Measurements from ENCODE around the gene MLN.

The MLN gene

DNA sequence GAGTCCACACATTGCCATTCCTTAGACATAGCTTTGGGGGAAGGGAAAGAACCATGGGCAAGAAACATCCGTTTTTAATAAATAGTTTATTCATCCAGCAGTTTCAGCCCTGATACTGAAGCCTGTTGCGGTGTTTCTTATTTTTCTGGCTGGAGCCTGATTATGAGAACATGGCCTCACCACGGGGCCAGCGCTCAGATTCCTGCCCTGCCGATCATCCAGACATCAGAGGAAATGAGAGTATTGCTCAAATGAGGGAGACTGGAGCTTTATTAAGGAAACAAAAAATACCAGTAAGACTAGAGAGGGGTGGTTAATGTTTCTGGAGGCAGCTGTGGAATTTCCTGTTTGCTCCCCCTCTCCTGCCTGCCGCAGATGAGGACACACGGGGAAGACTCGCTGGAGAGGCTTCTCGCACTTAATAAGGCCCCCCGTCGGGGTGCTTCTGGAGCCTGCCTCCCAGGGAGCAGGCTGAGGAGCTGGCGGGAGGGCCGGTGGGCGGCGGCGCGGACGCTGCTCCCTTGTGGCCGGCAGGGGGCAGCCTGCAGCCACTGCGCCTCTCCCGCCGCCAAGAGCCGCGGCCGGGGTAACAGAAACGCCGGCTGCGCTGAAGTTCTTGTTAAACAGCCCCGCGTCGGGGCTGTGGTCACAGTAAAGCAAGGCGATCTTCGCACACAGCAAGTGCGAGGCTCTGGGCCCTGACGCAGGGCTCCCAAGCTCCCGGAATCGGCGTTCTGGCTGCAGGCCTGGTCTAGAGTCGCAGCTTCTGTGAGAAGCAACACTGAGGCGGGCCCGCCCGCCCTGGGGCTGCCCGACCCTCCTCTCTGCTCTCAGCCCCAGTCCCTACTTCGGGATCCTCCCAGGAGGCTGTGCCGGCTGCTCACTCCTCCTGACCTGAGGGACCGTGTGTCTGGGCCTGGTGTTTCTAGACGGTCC, 32.4 kb downstream of the MLN start:
- DNase-seq (ENCODE audit: low read depth in 3 of 3) = peak; percentile 21 to 53 (median 25)

DNA sequence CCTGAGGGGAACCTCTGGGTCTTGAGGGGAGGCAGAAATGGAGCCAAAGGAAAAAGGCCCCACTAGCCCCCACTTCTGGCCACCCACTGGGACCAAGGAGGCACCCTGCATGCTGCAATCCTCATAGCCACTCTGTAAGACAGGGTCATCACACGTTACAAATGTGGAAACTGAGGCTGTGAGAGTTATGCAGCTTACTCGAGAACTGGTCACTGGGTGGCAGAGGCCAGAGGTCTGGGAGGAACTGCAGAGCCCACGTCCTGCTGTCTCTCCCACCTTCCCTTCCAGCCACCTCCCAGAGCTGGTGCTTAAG, 33.0 kb downstream of the MLN start:
- DNase-seq (ENCODE audit: low read depth in 3 of 3) = no peak

DNA sequence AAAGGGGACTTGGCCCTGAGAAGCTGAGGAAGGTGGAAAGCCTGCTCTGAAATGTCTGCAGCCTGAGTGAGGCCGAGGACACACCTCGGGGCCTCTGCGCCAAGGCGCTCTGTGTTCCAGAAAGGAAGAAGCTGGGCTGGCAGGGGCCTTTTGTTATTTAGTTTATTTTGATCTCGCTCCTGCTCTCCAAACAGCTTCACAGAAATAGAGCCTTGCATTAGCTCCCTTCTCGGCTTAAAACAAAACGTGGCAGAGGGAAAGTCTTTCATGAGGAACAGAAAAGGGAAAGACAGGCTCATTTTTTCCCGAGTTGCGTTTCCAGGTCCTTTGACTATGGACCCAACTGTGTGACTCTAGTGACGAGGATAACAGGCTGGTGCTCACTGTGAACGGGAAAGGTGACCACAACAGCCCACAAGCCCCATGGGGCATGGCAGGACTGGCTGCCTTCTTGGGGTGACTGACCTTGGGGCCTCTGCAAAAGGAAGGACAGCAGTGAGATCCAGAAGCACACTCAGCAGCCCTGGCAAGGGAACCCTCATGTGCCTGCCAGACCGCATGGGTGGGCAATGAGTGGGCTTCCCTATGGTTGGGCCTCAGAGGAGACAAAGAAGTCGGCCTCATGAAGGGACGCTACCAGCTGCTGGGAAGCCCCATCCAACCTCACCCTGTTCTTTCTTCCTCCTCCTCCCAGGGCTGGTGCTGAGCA, 33.5 kb downstream of the MLN start:
- no peak for DNase-seq (ENCODE audit: low read depth in 3 of 3)

DNA sequence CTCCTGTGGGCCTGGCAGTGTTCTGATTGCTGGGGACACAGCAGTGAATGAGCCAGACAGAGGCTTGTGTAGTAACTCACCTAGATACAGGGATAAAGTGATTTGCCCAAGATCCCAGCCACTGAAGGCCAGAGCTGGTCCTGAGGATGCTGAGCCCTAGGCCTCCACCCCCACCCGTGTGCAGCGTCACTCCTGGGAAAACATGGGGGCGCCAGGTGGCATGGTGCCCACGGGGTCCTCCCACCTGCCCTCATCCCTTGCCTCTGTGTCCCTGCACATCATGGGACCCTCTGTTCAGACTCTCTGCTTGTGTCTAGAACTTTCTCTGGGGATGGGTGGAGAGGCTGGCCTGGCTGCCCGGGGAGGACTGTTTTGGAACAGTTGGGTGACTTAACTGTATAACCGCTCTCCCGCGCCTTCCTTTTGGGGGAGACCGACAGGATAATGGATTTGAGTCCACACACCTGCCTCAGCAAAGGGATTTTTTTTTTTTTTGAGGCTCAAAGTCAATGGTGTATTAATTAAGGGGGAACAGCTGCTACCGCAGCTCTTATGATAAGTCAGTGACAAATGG, 34.5 kb downstream of the MLN start:
- DNase-seq (ENCODE audit: low read depth in 3 of 3) = no peak

DNA sequence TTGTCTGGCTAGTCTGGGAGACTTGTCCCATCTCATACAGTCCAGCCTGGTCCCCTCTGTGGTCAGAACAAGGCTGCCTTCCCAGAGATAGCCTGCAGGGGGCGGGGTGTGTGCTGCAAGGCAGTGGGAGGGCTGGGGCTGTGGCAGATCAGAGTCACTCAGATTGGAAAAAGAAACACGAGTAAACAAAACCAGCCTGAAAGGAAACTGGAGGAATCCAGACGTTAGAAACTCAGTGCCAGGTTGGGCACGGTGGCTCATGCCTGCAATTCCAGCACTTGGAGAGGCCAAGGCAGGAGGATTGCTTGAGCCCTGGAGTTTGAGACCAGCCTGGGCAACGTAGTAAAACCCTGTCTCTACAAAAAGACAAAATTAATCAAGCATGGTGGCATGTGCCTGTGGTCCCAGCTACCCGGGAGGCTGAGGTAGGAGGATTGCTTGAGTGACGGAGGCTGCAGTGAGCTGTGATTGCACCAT, 35.1 kb downstream of the MLN start:
- DNase-seq (ENCODE audit: low read depth in 3 of 3) = peak; percentile 41 to 74 (median 60)

DNA sequence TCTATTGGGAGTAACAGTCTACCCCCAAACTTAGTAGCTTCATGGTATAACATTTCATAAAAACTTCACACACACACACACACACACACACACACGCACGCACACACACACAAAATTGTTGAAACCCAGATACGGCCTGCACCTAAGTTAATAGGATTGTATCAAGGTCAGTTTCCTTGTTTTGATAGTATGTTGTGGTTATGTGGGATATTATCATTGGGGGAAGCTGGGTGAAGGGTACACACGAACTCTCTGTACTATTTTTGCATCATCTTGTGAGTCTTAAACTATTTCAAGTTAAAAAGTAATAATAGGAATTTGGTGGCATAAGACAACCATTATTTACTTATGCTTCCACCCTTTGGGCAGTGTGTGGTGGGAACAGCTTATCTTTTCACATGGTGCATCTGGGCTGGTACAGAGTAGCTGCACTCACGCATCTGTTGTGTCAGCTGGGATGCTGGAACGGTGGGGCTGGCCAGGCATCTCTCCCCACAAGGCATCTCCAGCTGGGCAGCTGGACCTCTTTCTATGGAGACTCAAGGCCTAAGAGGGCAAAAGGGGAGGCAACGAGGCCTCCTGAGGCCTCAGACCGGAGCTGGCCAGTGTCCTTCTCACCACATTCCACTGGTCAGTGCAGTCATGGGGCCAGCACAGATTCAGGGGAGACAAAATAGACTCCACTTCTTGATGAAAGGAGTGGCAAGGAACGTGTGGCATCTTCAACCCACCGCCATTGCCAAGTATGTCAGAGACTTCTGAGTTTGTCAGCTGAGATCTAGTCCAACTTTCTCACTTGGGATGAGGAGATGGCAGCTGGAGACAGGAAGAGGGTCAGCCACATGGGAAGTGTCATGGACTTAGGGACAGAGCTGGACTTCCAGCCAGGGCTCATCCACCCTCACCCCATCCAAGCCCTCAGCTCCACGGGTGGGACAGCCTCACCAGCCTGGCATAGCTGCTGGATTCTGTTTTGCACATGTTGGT, 36.6 kb downstream of the MLN start:
- DNase-seq (ENCODE audit: low read depth in 3 of 3) = no peak

DNA sequence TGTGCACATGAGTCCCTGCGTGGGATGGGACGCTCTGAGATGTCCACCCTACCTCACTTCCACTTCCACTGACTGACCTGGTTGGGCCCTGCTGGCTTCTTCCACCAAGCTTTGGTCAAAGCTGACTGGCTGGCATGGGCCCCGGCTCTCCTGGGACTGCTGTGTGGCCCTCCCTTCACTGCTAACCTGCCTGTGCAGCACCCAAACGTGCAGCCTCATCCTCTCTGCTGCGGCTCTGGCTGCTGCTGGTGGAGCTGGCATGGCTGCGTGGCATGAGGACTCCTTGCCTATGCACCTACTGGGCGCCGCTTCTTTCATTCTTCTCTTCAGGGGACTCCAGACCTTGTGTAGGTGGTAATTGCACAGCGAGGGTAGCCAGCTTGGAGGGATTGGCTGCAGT, 38.4 kb downstream of the MLN start:
- DNase-seq (ENCODE audit: low read depth in 3 of 3) = no peak

DNA sequence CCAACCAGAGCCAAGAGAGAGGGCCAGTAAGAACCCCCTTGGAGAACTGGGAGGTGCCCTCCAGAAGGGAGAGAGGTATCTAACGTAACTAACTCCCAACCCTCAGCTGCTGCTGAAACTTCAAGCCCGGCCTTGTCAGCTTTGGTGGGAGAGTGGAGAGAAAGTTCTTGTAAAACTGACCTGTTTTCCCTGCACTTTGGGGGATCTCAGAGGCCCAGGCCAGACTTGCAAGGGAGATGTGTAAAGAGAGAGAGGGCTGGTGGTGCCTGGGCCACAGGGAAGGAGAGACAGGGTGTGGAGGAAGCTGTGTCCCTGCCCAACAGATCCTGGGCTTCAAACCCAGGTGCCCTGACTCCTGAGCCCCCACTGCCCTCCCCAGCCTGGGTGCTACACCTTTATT, 39.8 kb downstream of the MLN start:
- no peak for DNase-seq (ENCODE audit: low read depth in 3 of 3)

DNA sequence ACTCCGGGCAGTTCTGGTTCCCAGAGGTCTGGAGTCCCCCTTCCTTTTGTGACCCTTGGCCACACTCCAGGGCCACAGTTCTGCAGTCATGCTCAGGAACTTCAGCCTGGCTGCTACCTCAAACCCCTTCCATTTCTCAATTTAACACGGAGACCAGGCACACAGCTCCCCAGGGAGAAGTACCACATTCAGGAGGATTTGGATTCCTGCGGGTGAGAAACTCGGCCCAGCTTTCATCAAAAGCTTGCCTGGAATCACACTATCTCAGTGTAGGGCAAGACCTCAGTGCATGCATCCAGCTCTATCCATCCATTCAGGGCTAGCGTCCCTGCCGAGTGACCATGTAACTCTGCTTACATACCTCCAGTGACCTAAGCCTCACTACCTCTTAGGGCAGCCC, 40.3 kb downstream of the MLN start:
- DNase-seq (ENCODE audit: low read depth in 3 of 3) = no peak

DNA sequence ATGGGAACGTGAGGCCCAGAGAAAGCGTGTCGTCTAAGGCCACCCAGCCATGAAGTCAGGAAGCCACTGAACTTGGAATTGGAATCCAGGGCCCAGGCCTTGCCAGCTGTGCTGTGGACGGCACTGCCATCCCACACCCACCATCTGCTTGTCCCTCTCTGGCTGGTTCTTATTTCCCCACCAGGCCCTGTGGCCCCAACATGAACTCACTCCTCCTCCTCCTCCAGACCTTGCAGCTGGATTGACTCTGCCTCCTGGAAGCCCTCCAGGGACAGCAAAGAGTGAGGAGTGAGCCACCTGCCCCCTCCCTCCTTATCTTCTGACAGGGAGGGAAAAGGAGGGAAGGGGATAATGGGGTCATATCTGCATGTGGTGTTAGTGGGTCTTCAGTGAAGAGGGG, 41.1 kb downstream of the MLN start:
- no peak for DNase-seq (ENCODE audit: low read depth in 3 of 3)

DNA sequence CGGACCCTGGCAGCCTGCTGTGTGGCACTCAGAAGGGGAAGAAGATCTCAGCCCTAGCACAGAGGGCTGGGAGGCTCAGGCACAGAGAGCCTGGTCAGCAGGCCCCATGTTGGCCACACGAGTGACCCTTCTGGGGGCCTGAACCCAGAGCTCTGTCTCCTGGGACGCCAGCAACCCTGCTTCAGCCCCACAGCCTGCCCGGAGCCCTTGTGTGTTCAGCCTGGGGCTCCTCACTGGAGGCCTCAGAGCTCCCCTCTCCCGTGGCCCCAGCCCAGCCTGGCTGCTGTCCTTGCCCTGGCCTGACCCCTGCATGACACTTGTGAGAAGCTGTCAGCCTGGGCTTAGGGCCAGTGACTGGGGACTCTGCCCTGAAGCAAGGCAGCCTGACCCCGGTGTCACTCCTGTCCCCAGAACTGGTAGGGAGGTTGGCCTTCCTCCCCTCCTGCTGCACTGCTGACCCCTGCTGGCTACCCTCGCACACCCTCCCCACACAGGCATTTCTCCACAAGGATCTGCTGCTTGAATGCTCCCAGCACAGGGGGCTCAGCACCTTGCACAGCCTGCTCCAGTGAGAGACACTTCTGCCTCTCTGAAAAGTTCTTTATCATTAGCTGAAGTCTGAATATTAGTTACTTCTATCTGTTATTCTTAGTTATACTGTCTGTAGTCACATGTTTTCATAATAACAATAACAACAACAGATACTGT, 41.7 kb downstream of the MLN start:
- DNase-seq (ENCODE audit: low read depth in 3 of 3) = peak in 2 of 3 experiments; percentile 15 to 40

DNA sequence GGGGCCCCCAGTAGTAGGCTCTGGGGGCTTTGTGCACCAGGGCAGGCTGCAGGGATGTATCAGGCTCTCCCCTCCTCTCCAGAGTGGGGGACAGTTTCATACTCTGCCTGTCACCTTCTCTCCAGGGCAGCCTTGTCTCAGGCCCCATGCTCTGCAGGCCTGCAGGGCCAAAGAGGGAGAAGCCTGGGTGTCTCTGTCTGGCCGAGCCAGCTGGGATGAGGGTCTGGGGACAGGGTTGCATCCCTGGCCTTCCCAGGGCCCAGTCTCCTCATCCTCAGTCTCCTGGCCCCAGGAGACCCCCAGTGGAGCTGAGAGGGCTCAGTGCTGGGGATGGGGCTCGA, 42.3 kb downstream of the MLN start:
- no peak for DNase-seq (ENCODE audit: low read depth in 3 of 3)

DNA sequence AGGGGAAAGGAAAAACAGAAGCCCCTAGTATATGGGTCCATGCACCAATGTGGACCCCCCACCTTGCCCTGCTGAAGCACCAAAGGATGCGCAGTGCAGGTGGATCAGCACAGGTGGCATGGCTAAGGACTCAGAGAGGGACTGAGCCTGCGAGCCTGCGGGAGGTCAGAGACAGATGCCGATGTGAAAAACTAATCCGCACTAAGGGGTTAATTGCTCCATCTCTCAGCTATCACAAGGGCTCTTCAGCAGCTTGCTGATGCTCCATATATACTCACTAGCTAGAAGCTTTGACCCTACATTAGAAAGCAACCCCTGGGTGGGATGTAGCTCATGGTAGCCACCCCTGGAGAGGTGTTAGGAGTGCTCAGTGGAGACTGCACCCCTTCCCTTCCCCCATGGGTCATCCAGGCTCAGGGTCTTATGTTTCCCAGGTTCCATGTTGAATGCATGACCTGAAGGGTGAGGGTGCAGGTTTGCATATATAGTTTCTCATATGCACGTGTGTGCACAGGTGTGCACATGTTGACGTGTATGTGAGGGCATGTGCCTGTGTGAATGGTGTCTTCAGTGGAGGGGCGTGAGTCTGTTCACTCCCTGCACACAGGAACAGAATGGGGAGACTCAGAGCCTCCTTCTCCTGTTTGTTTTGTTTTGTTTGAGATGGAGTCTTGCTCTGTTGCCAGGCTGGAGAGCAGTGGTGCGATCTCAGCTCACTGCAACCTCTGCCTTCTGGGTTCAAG, 43.7 kb downstream of the MLN start:
- DNase-seq (ENCODE audit: low read depth in 3 of 3) = no peak

DNA sequence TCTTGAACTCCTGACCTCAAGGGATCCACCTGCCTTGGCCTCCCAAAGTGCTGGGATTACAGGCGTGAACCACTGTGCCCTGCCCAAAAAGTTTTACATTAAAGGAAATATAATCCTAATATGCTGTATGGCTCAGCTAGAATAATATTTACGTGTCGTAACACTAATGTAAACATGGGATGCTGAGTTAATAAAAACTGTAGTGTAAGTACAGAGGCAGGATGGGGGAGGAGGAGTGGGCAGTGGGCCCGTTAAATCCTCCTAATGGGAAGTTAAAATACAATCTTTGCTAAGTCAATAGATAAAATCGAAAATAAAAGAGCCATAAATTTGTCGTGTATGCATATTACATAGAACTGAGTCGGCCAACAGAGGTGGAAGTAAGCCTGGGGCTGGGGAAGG, 45.0 kb downstream of the MLN start:
- DNase-seq (ENCODE audit: low read depth in 3 of 3) = no peak

DNA sequence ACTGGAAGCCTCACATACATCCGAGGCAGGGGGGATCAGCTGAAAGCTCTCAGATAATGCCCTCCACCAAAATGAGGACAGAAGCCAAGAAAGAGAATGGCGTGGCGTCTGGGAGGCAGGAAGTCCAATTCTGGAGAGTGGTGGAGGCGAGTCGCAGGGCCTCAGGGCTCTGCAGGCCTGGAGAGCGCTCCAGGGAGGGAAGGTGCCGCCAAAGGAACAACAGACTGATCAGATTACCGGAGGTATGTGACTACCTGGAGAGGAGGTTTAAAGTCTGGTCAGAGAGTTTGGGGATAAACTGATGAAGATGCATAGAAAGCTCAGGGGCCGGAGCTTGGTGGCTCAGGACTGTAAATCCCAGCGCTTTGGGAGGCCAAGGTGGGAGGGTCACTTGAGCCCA, 45.9 kb downstream of the MLN start:
- no peak for DNase-seq (ENCODE audit: low read depth in 3 of 3)

DNA sequence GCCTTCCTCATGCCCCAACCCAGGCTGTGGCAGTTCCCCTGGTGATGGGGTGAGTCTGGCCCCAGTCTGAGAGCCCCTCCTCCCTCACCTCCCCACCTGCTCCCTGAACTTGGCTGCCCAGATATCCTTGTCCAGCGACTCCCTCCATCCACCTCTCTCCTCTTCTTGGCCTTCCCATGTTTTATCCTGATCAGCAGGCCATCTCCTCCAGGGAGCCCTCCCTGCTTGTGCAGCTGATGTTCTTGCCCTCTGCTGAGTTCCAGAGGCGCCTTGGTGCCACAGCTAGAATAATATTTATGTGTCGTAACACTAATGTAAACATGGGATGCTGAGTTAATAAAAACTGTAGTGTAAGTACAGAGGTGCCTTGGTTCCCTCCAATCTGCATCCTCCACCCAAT, 46.7 kb downstream of the MLN start:
- no peak for DNase-seq (ENCODE audit: low read depth in 3 of 3)

DNA sequence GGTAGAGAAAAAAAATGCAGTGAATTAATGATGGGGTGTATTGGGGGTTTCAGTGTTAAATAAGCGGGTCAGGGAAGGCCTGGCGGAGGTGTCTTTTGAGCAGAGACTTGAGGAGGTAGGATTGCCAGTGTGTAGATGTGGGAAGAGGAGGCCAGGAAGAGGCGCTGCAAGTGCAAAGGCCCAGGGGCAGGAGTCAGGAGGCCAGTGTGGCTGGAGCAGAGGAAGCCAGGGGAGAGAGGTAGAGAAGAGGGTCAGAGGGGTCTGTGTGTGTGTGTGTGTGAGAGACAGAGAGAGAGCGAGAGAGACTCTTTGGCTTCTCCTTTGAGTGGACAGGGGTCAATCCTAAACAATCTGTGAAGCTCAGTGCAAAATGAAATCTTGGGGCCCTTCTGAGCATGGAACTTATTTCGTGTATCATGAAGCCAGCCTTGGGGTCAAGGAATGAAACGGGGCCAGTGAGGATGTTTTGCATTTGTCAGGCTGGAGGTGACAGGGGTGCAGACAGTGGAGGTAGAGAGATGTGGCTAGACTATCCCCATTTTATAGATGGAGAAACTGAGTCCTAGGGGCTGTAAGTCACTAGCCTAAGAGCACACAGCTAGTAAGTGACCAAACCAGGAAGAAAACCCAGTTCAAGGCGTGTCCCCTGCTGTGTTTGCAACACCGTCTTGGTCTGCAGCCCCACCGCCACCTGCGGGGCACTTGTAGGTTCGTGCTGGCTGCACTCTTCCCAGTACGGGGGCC, 47.4 kb downstream of the MLN start:
- no peak for DNase-seq (ENCODE audit: low read depth in 3 of 3)

DNA sequence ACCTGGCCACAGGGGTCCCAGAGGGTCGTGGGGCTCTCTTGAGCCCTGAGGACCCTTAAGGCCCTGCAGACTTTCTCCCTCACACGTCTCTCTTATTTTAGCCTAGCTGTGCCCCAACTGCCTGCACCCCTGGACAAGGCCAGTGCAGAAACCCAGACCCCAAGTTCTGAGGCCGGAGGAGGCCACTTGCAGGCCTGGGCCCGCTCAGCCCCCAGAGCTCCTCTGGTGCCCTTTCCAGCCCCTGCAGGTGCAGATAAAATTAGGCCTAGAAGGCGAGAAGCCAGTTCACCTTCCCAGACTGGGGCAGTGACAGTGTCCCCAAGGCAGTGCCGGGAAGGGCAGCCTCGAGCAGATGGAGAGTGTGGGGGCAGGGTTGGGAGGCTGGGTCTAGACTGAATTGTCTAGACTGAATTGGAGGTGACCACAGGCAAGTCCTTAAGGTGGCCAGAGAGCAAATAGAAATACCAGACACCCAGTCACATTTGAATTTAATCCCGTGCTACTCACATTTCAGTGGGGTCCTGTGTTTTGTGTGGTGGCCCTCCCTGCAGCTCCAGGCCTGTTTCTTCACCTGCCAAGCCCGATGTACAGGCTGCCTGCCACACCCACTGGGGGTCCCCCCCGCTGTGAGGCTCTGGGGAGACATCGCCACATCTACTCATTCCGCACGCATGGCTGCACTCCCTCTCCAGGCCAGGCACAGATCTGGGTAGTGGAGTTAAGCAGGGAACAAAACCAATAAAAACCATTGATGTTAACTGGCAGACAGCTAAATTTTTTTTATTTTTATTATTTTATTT, 48.5 kb downstream of the MLN start:
- DNase-seq (ENCODE audit: low read depth in 3 of 3) = no peak

DNA sequence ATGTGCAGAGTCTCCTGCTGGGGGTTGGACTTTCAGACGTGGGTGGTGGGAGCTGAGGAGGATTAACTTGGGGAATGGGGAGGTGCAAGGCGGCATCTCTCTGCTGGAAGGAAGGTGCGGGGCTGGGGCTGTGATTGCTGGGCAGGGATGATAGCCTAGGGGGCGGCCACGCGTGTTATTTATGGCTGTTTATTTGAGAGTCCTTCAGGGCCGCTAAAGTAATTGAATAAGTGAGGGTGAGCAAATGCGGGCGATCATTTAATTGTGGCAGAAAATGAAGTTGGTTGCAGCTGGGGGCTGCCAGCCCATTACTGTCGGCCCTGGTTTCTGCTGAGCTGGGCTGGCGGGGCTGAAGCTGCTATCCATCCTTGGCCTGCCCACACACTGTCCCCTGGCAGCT, 49.6 kb downstream of the MLN start:
- no peak for DNase-seq (ENCODE audit: low read depth in 3 of 3)
